GM19455 (cell line): Measurements from ENCODE around the gene NKX2-8.
"Not testable (repeated sequence)": the region's sequence is repeated elsewhere in the genome, so short reads cannot be mapped to it uniquely, and the experiment has no call there.

Experiments
- ATAC-seq: cut with Tn5 transposase; IDR thresholded peaks from one replicate; pipeline ENCODE4 v1.9.1; 2021; ENCODE audit not compliant: unreplicated experiment

The NKX2-8 gene

GRCh38 chr14:36580141-36580855 is 2.1 kb downstream of the NKX2-8 start:
- no peak for ATAC-seq

DNA sequence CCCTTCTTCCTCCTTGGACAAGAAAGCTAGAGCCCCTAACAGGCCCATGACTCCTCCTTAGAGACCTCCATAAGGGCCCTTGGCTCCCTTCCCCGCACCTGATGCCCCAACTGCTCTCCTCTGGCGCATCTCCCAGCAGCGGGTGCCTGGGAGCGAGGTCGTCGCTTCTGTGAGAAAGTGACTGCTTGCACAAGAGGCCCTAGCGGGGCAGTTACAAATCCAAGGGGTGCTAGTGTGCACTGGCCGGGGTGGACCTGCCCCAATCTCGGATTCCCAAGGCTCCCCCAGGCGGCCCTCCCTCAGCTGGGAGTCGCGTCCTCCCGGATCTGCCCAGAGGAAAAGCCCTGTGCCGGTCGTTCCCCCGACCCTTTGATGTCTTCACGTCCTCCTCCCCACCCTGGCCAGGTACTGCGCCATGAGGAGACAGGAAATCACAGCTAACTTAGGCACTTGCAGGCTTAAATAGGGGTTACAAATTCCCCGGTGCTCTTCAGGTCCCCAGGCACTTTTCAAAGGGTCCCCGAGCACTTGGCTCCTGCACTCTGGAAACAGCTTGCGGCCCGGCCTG is 2.8 kb downstream of the NKX2-8 start:
- ATAC-seq: no peak

DNA sequence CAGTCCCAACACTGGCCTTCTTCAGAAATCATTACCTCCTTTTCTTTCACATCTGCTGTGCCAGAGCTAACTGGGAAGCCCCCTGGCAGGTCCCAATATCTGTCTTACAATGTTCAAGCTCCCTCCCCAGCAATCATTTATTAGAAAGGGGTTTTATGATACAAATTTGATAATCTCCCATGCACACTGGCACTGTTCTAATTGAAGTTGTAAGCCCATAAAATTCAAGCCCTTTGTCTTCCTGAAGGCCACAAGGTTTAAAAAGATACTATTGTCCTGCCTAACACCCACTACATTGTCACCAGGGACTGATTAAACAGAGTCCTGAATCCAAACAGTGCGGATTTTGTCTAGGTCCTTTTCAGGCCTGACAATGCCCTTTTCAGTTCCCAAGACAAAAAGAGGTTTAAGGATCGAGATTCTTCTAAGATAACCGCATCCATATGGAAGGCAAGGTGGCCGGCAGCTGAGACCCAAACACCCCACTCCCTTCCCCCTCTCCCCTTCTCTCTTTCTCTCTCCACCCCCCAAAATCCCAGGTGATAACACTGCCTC is 3.3 kb downstream of the NKX2-8 start:
- no peak for ATAC-seq

- no peak for ATAC-seq
Measured at GRCh38 chr14:36570065-36570464, 12.3 kb downstream of the NKX2-8 start.

GRCh38 chr14:36556811-36557433 is 25.5 kb downstream of the NKX2-8 start:
- no peak for ATAC-seq

GRCh38 chr14:36555998-36556743 is 26.2 kb downstream of the NKX2-8 start:
- no peak for ATAC-seq

GRCh38 chr14:36553656-36554260 is 28.7 kb downstream of the NKX2-8 start:
- ATAC-seq: peak; percentile 61

DNA sequence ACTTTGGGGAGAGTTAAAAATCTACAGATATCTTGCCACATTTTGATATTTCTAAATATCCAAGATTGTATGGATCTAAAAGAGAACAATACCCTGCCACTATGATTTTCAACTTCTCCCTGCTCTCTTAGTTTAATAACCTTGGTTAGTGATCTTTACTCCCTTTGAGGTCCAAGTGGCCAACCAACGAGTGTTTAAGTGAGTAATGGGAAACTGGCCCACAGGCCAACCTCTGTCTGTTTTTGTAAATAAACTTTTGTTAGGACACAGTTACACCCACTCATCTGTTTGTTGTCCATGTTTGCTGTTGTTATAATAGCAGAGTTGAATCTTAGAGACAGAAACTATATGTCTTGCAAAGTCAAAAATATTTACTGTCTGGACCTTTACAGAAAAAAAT is 31.5 kb downstream of the NKX2-8 start:
- no peak for ATAC-seq

- not testable (repeated sequence) for ATAC-seq
Measured at GRCh38 chr14:36544280-36544679, 38.1 kb downstream of the NKX2-8 start.

GRCh38 chr14:36538051-36538450 is 44.4 kb downstream of the NKX2-8 start:
- ATAC-seq: no peak
